Lung (tissue), 12 donors: ENCODE measurements around the gene JOSD2. TPM values are rescaled to one million over a fixed set of nuclear protein-coding genes. Genes with fewer than 3 reads are reported as not detected.

Source experiments
- ATAC-seq: fragments of 200-7000 bp; cut with Tn5 transposase; one replicate; pipeline ENCODE4 v1.9.1; 2020; ENCODE audit warnings: moderate number of reproducible peaks; ENCODE audit not compliant: insufficient read depth, low FRiP score
- DNase-seq, 3 donors: peaks; one replicate each; pipeline ENCODE4 v3.0.0-alpha.2; 2013 to 2017
- H3K27ac ChIP-seq, 2 donors: one replicate each; pipeline ENCODE4 v1.5.1; 2013; ENCODE audit warnings: mild to moderate bottlenecking in 2 of 2, moderate library complexity in 2 of 2, control low read depth in 1 of 2, inconsistent platforms in 1 of 2, low read depth in 1 of 2, low read length in 1 of 2
- H3K27me3 ChIP-seq, 3 donors: one replicate each; pipeline ENCODE4 v1.5.1; 2013; ENCODE audit warnings: low read length in 2 of 3; ENCODE audit not compliant: control insufficient read depth in 3 of 3, insufficient read depth in 3 of 3
- H3K36me3 ChIP-seq, 4 donors: one replicate each; pipeline ENCODE4 v1.5.1; 2013; ENCODE audit warnings: low read length in 4 of 4, mild to moderate bottlenecking in 1 of 4, moderate library complexity in 1 of 4; ENCODE audit not compliant: control insufficient read depth in 4 of 4, insufficient read depth in 4 of 4
- H3K4me1 ChIP-seq, 5 donors: one replicate each; pipeline ENCODE4 v1.5.1; 2013; ENCODE audit warnings: low read length in 5 of 5, mild to moderate bottlenecking in 2 of 5, moderate library complexity in 1 of 5; ENCODE audit not compliant: control insufficient read depth in 5 of 5, insufficient read depth in 5 of 5
- H3K4me3 ChIP-seq: one replicate; pipeline ENCODE4 v1.5.1; 2013; ENCODE audit warnings: mild to moderate bottlenecking, control low read depth, moderate library complexity
- H3K9ac ChIP-seq, 2 donors: one replicate each; pipeline ENCODE4 v1.5.1; 2013; ENCODE audit warnings: low read length in 2 of 2, control low read depth in 1 of 2; ENCODE audit not compliant: insufficient read depth in 1 of 2
- H3K9me3 ChIP-seq, 4 donors: one replicate each; pipeline ENCODE4 v1.5.1; 2013; ENCODE audit warnings: low read length in 3 of 4, mild to moderate bottlenecking in 1 of 4, moderate library complexity in 1 of 4; ENCODE audit not compliant: control insufficient read depth in 4 of 4, insufficient read depth in 3 of 4
- WGBS, 2 donors: extraction: QIAGEN DNeasy Blood & Tissue Kit; methylation state at CpG; one replicate each; pipeline ENCODE4 v1.1.7; 2013; 5-methylcytosine and 5-hydroxymethylcytosine counted together
- polyA plus RNA-seq, 2 donors: library from polyadenylated mRNA; stranded (reverse); fragments of 200-250 nt; gene quantifications; one replicate each; pipeline ENCODE4 v1.2.1, GENCODE V29; 2013
- total RNA-seq, 2 donors: library from RNA; depleted of rRNA in 1 of 2; stranded (reverse); fragments of >200 nt in 1 of 2; gene quantifications; one replicate each; pipeline ENCODE4 v1.2.1, GENCODE V29; 2014 to 2021
- TF ChIP-seq, protein P1 (sequence below): IDR thresholded peaks from 2 replicates; pipeline ENCODE4 v1.5.1; 2012; ENCODE audit warnings: mild to moderate bottlenecking; ENCODE audit errors: control extremely low read depth, extremely low read depth
- donor health status: control.
- donor health status: control.
- donor health status: Bipolar disorder and iron deficiency.
- donor health status: healthy.
- donor health status: DM: yes; HTN: yes; CAD: no.

The JOSD2 gene
- total and polyA plus RNA-seq, 4 donors, result 9.8 to 76.8 (median 63.5) TPM

- TF ChIP-seq, protein P1, sequence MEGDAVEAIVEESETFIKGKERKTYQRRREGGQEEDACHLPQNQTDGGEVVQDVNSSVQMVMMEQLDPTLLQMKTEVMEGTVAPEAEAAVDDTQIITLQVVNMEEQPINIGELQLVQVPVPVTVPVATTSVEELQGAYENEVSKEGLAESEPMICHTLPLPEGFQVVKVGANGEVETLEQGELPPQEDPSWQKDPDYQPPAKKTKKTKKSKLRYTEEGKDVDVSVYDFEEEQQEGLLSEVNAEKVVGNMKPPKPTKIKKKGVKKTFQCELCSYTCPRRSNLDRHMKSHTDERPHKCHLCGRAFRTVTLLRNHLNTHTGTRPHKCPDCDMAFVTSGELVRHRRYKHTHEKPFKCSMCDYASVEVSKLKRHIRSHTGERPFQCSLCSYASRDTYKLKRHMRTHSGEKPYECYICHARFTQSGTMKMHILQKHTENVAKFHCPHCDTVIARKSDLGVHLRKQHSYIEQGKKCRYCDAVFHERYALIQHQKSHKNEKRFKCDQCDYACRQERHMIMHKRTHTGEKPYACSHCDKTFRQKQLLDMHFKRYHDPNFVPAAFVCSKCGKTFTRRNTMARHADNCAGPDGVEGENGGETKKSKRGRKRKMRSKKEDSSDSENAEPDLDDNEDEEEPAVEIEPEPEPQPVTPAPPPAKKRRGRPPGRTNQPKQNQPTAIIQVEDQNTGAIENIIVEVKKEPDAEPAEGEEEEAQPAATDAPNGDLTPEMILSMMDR, result no peak
- ATAC-seq (no peak), DNase-seq (no peak)
- H3K27ac ChIP-seq, result no peak overlapping the region
- H3K4me3 ChIP-seq, result no peak overlapping the region
- peaks cover 0 to 6% (median 0%) of the 10 kb centered on the region in 4 donors for H3K36me3 ChIP-seq
- peaks cover 0 to 10% (median 0%) of the 10 kb centered on the region in 5 donors for H3K4me1 ChIP-seq
- H3K9ac ChIP-seq, result no peak overlapping the region
- peaks cover 0 to 9% (median 0%) of the 10 kb centered on the region in 4 donors for H3K9me3 ChIP-seq
- H3K27me3 ChIP-seq, result no peaks in the 10 kb centered on the region
- WGBS, 2 donors, result 37 to 56% methylated on average over 37 to 38 of the region's 38 CpGs
These were observed 3.6 kb upstream of the JOSD2 start for GRCh38 chr19:50514346-50515167.

DNA sequence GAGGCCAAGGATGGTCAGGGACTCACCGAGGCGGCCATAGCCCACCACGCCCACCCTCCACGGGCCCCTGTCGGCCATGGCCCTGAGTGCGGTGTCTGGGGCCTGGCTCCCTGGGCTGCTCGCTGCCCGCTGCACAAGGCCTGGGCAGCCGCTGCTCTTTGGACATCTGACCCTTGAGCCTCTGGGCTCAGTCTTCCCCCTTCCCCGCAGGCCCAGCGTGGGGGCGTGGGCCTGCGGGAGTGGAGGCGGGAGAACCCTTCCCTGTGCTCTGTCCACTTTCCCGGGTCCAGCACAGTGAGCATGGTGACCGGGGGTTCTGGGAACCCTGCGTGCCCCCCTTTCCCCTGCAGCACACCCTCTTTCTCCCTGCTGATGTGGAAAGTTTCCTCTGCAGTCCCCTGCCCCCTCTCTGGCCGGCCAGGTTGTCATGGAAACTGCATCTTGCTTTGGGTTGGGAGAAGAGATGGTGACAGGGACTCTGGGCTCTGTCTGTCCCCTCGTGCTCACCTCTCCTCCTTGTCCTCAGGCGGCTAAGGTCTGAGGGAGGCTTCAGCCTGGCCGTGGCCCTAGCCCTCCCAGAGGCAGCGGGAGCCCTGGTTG, 2.9 kb upstream of the JOSD2 start, which contains the start of gene ASPDH:
ASPDH (minus strand) TSS at position 168 of the 600 bp plus-strand sequence; CDS start at position 78, 90 bp downstream.
- H3K9ac ChIP-seq, result no peak within 1 kb of the TSS

DNA sequence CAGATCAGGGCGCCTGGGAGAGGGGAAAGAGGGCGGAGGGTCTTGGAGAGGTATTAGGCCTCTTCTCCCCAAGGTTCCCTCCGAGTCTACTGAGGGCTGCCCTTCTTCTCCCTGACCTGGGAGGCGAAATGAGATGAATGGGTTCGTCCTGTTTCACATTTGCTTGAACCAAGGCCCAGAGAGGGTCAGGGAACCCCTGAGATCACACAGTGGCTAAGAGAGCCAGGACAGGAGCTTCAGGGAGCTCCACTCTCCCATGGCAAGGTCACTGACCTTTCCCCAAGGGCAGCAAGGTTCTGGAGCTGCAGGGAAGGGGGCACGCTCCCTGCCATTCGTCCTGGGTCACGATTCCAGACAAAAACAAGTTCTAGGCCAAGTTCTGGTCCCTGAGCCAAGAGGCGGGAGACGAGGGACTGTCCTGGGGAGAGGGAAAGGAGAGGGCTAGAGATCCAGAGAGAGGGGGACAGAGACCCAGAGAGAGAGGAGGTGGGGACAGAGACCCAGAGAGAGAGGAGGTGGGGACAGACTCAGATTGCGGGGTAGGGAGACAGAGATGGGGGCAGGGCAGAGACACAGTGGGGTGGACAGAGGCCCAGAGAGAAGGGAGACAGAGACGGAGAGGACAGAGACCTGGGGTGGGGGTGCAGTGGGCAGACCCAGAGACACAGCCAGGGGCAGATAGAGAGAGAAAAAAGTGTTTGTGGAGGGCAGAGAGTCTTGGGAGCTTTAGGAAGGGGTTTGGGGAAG, 2.2 kb upstream of the JOSD2 start:
- no peaks in the 10 kb centered on the region for H3K36me3 ChIP-seq
- H3K27ac ChIP-seq, result no peak overlapping the region
- no peak for DNase-seq
- TF ChIP-seq, protein P1, result no peak
- H3K9me3 ChIP-seq, result peaks cover 0 to 2% (median 0%) of the 10 kb centered on the region in 4 donors
- H3K4me1 ChIP-seq, result peaks cover 0 to 10% (median 0%) of the 10 kb centered on the region in 5 donors
- ATAC-seq, result no peak
- 66 to 77% methylated on average over 12 of the region's 12 CpGs for whole genome bisulfite sequencing, 2 donors
- H3K9ac ChIP-seq, result no peak overlapping the region
- no peak overlapping the region for H3K4me3 ChIP-seq
- no peaks in the 10 kb centered on the region for H3K27me3 ChIP-seq

More for the DNA sequence above, 2.9 kb upstream of the JOSD2 start, which contains the start of gene ASPDH:
- WGBS, 2 donors, result 45 to 60% methylated on average over 14 to 22 of the region's 22 CpGs
- peaks cover 0 to 8% (median 0%) of the 10 kb centered on the region in 4 donors for H3K9me3 ChIP-seq
- H3K36me3 ChIP-seq, result peaks cover 0 to 6% (median 0%) of the 10 kb centered on the region in 4 donors
- no peak within 1 kb of the TSS for H3K4me3 ChIP-seq
- H3K4me1 ChIP-seq, result peaks cover 0 to 10% (median 0%) of the 10 kb centered on the region in 5 donors
- no peak within 1 kb of the TSS for H3K27ac ChIP-seq
- TF ChIP-seq, protein P1, result no peak
- DNase-seq (no peak), ATAC-seq (no peak)
- no peaks in the 10 kb centered on the region for H3K27me3 ChIP-seq
